Measurements from ENCODE around the gene GIPR. TPM values are rescaled to one million over a fixed set of nuclear protein-coding genes. Genes with fewer than 3 reads are reported as not detected.

GIPR gene
- total RNA-seq, 1 experiment from 2014 or later, result 0.61 TPM

GRCh38 chr19:45730368-45731288 is 62.6 kb downstream of the GIPR start, which contains the start of gene FBXO46:
Gene FBXO46 (minus strand): TSS chr19:45730896. CDS start chr19:45713495, 17,401 bp downstream.
- TF ChIP-seq, protein P1, sequence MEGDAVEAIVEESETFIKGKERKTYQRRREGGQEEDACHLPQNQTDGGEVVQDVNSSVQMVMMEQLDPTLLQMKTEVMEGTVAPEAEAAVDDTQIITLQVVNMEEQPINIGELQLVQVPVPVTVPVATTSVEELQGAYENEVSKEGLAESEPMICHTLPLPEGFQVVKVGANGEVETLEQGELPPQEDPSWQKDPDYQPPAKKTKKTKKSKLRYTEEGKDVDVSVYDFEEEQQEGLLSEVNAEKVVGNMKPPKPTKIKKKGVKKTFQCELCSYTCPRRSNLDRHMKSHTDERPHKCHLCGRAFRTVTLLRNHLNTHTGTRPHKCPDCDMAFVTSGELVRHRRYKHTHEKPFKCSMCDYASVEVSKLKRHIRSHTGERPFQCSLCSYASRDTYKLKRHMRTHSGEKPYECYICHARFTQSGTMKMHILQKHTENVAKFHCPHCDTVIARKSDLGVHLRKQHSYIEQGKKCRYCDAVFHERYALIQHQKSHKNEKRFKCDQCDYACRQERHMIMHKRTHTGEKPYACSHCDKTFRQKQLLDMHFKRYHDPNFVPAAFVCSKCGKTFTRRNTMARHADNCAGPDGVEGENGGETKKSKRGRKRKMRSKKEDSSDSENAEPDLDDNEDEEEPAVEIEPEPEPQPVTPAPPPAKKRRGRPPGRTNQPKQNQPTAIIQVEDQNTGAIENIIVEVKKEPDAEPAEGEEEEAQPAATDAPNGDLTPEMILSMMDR (conservative IDR thresholded peaks at IDR 0.05), result 0 out of 3 replicates have a peak, but pooled peaks have one; percentile 17
- H4K5ac ChIP-seq (ENCODE audit: insufficient read length, low read depth, low read length), result no peak within 1 kb of the TSS
- peak within 1 kb of the TSS; percentile 63 for H3K18ac ChIP-seq (ENCODE audit: insufficient read length, low read depth, low read length)
- H2AFZ ChIP-seq (ENCODE audit: low read length), result no peak within 1 kb of the TSS
- H3K27me3 ChIP-seq (ENCODE audit: insufficient read depth, low read length), result no peaks in the 10 kb centered on the region
- H3K14ac ChIP-seq (ENCODE audit: insufficient read depth, low read length), result peak within 1 kb of the TSS; percentile 79
- H2BK15ac ChIP-seq (ENCODE audit: low read depth, low read length), result no peak within 1 kb of the TSS
- no peak within 1 kb of the TSS for H3K4ac ChIP-seq (ENCODE audit: low read depth, low read length)
- Mint-ChIP-seq H3K4me3 (peak within 1 kb of the TSS; percentile 96 to 97), H3K4me1 (peaks cover 13 to 19% of the 10 kb centered on the region in 2 experiments), H3K36me3 (ENCODE audit: insufficient read depth in 1 of 3, low read depth in 3 of 3) (peaks cover 0 to 2% (median 0%) of the 10 kb centered on the region in 3 experiments; a peak in 1 of 7 replicates), H3K9me3 (no peaks in the 10 kb centered on the region), H3K27ac (peak within 1 kb of the TSS; percentile 81 to 98 (median 98); a peak in 6 of 7 replicates), H3K27me3 (ENCODE audit: low read depth) (no peaks in the 10 kb centered on the region)
- no peaks in the 10 kb centered on the region for H3K9me3 ChIP-seq (ENCODE audit: control insufficient read depth, low read depth, low read length)
- no peak within 1 kb of the TSS for H3K27ac ChIP-seq (ENCODE audit: insufficient read length, low read depth, low read length)
- H3K56ac ChIP-seq (ENCODE audit: insufficient read length, low read depth, low read length), result peak within 1 kb of the TSS; percentile 20
- no peak within 1 kb of the TSS for H3T11ph ChIP-seq (ENCODE audit: low read length)
- H3K23me2 ChIP-seq (ENCODE audit: insufficient read length, low read depth, low read length, poor library complexity, severe bottlenecking), result no peaks in the 10 kb centered on the region
- no peak within 1 kb of the TSS for H4K8ac ChIP-seq (replicated peaks; ENCODE audit: insufficient read length, low read depth, low read length)
- no peaks in the 10 kb centered on the region for H4K20me1 ChIP-seq (ENCODE audit: control insufficient read depth, insufficient read depth, insufficient read length)
- no peak within 1 kb of the TSS for H2BK20ac ChIP-seq (ENCODE audit: low read depth, low read length, poor library complexity, severe bottlenecking)
- no peak within 1 kb of the TSS for H2BK120ac ChIP-seq (ENCODE audit: low read depth, low read length, poor library complexity, severe bottlenecking)
- H3K23ac ChIP-seq (ENCODE audit: insufficient read length, low read depth, low read length), result no peak within 1 kb of the TSS
- no peak within 1 kb of the TSS for H2BK12ac ChIP-seq (ENCODE audit: insufficient read length, low read depth, low read length)
- H3K4me2 ChIP-seq (ENCODE audit: insufficient read depth, insufficient read length, low read length), result peak within 1 kb of the TSS; percentile 78
- no peak within 1 kb of the TSS for H4K91ac ChIP-seq (ENCODE audit: insufficient read length, low read depth, low read length)
- peak; percentile 98 for DNase-seq
- H3K79me1 ChIP-seq (ENCODE audit: insufficient read depth, low read depth, low read length, poor library complexity, severe bottlenecking), result peaks cover 5% of the 10 kb centered on the region
- H3K79me2 ChIP-seq (ENCODE audit: insufficient read depth, low read length), result peaks cover 4% of the 10 kb centered on the region; the same call in 1 of the 2 replicates
- H3K9ac ChIP-seq (ENCODE audit: extremely low read depth, insufficient read length, low read length), result peak within 1 kb of the TSS; percentile 76
- no peak within 1 kb of the TSS for H2AK5ac ChIP-seq (ENCODE audit: insufficient read length, low read length)
- H3K4me1 ChIP-seq (ENCODE audit: insufficient read depth, low read length), result no peaks in the 10 kb centered on the region
- no peak within 1 kb of the TSS for H2BK5ac ChIP-seq (ENCODE audit: insufficient read length, low read length)
- WGBS (ENCODE audit: extremely low coverage, insufficient read length, low lambda C conversion rate), result no CpG with 5 or more reads among the region's 48 CpGs

Small RNA genes lying within 50 kb of the gene (microRNA-seq; reads per million reads assigned to microRNA genes)
- gene MIR330 (ENCODE audit: borderline microRNAs expressed) (32.0 reads per million, percentile 62 among the genes with 10 or more reads in this experiment), gene MIR642A (ENCODE audit: borderline microRNAs expressed) (not detected), gene MIR642B (ENCODE audit: borderline microRNAs expressed) (not detected)

Other genes starting within 250 kb of the GIPR start
- 62.4 and 66.7 TPM in 2 replicates for gene ERCC1, start 244.3 kb upstream of the GIPR start, total RNA-seq (2021)
- gene FOSB, start 200.2 kb upstream of the GIPR start, total RNA-seq (2021), result 1.7 and 2.5 TPM in 2 replicates
- gene RTN2, start 171.2 kb upstream of the GIPR start, total RNA-seq (2021), result 18.9 and 20.1 TPM in 2 replicates
- 7.7 and 8.1 TPM in 2 replicates for gene PPM1N, start 169.8 kb upstream of the GIPR start, total RNA-seq (2021)
- 157 and 162 TPM in 2 replicates for gene VASP, start 160.7 kb upstream of the GIPR start, total RNA-seq (2021)
- 13.0 and 14.7 TPM in 2 replicates for gene OPA3, start 83.4 kb upstream of the GIPR start, total RNA-seq (2021)
- gene GPR4, start 66.0 kb upstream of the GIPR start, total RNA-seq (2021), result 0.07 TPM in 1 of 2 replicates, not detected in the other
- gene EML2, start 28.8 kb upstream of the GIPR start, total RNA-seq (2021), result 19.1 and 22.6 TPM in 2 replicates
- 793 and 808 TPM in 2 replicates for gene SNRPD2, start 23.7 kb downstream of the GIPR start, total RNA-seq (2021)
- 13.7 and 14.1 TPM in 2 replicates for gene QPCTL, start 24.4 kb downstream of the GIPR start, total RNA-seq (2021)
- 43.6 and 43.9 TPM in 2 replicates for gene FBXO46, start 62.7 kb downstream of the GIPR start, total RNA-seq (2021)
- gene MEIOSIN, start 65.2 kb downstream of the GIPR start, total RNA-seq (2021), result 0.07 TPM in 1 of 2 replicates, not detected in the other
- gene SIX5, start 101.0 kb downstream of the GIPR start, total RNA-seq (2021), result 41.6 and 41.7 TPM in 2 replicates
- gene DMPK, start 114.3 kb downstream of the GIPR start, total RNA-seq (2021), result 63.9 and 67.4 TPM in 2 replicates
- gene DMWD, start 124.6 kb downstream of the GIPR start, total RNA-seq (2021), result 70.7 and 75.1 TPM in 2 replicates
- 0.29 and 0.55 TPM in 2 replicates for gene RSPH6A, start 147.1 kb downstream of the GIPR start, total RNA-seq (2021)
- gene SYMPK, start 194.9 kb downstream of the GIPR start, total RNA-seq (2021), result 104 and 113 TPM in 2 replicates
- 22.2 and 24.9 TPM in 2 replicates for gene FOXA3, start 196.1 kb downstream of the GIPR start, total RNA-seq (2021)
- 28.2 and 29.3 TPM in 2 replicates for gene IRF2BP1, start 217.9 kb downstream of the GIPR start, total RNA-seq (2021)
- gene MYPOP, start 234.4 kb downstream of the GIPR start, total RNA-seq (2021), result 9.0 and 9.5 TPM in 2 replicates
- not detected in 2 replicates for gene NANOS2, start 246.6 kb downstream of the GIPR start, total RNA-seq (2021)

All from H9 (cell line).